PC-3 (cell line): ENCODE results near the gene CLEC4A. TPM values are rescaled to one million over a fixed set of nuclear protein-coding genes. Genes with fewer than 3 reads are reported as not detected.
A peak's percentile ranks its signal among the peaks of the same experiment; 100 is the strongest.
"Not testable (repeated sequence)": the region's sequence is repeated elsewhere in the genome, so short reads cannot be mapped to it uniquely, and the experiment has no call there.

Experiments used
- ATAC-seq: fragments of 200-7000 bp; cut with Tn5 transposase; 2 replicates; pipeline ENCODE4 v1.9.1; 2020; ENCODE audit warnings: mild to moderate bottlenecking, moderate library complexity
- BruUV-seq: library from RNA; stranded (reverse); fragments of 400-500 nt; replicated peaks from 2 replicates; lab custom pipeline; 2021; lab: Mats Ljungman, UMichigan
- CTCF ChIA-PET: fragments of 300-600 bp; sonication (Branson Sonifier 250); formaldehyde crosslinking; loops from one replicate; lab custom pipeline; 2022; ENCODE audit warnings: antibody characterized with exemption; lab: Charles Lee
- POLR2A ChIA-PET: fragments of 300-600 bp; sonication (Branson Sonifier 250); formaldehyde crosslinking; loops from one replicate; lab custom pipeline; 2022; ENCODE audit warnings: antibody characterized with exemption; ENCODE audit not compliant: unreplicated experiment; lab: Charles Lee
- DNase-seq: peaks from one replicate; pipeline ENCODE4 v3.0.0-alpha.2; 2015
- H2AFZ ChIP-seq: fragments of 300-600 bp; sonication (generic); 2 replicates; pipeline ENCODE4 v1.6.0; 2016; ENCODE audit warnings: antibody characterized with exemption, low read length
- H3F3A ChIP-seq: fragments of 300-600 bp; sonication (generic); one replicate; pipeline ENCODE4 v1.6.0; 2017; ENCODE audit warnings: antibody characterized with exemption, low read length, control low read depth, mild to moderate bottlenecking; ENCODE audit not compliant: unreplicated experiment
- H3K27ac ChIP-seq: fragments of 300-600 bp; sonication (generic); 2 replicates; pipeline ENCODE4 v1.5.1; 2016; ENCODE audit warnings: mild to moderate bottlenecking, low read length
- H3K27me3 ChIP-seq: fragments of 300-600 bp; sonication (generic); 2 replicates; pipeline ENCODE4 v1.6.1; 2016; ENCODE audit warnings: low read length, mixed read lengths
- H3K36me3 ChIP-seq: fragments of 300-600 bp; sonication (generic); 2 replicates; pipeline ENCODE4 v1.6.1; 2016; ENCODE audit warnings: low read depth, mixed run types, low read length, mixed read lengths
- H3K4me1 ChIP-seq: fragments of 300-600 bp; sonication (generic); 2 replicates; pipeline ENCODE4 v1.5.1; 2016; ENCODE audit warnings: low read length; ENCODE audit not compliant: insufficient read depth
- H3K4me2 ChIP-seq: fragments of 300-600 bp; sonication (generic); 2 replicates; pipeline ENCODE4 v1.6.0; 2016; ENCODE audit warnings: low read length
- H3K4me3 ChIP-seq: fragments of 300-600 bp; sonication (generic); 2 replicates; pipeline ENCODE4 v1.5.1; 2016; ENCODE audit warnings: mild to moderate bottlenecking, low read length, mixed read lengths
- H3K79me2 ChIP-seq: fragments of 300-600 bp; sonication (generic); 2 replicates; pipeline ENCODE4 v1.6.1; 2017; ENCODE audit warnings: low read length, mixed read lengths
- H3K9ac ChIP-seq: fragments of 300-600 bp; sonication (generic); 2 replicates; pipeline ENCODE4 v1.6.0; 2016; ENCODE audit warnings: mild to moderate bottlenecking, low read length
- H3K9me2 ChIP-seq: fragments of 300-600 bp; sonication (generic); replicated peaks from 2 replicates; pipeline ENCODE4 v1.6.1; 2016; ENCODE audit warnings: mixed run types, low read length, mixed read lengths
- H3K9me3 ChIP-seq: fragments of 300-600 bp; sonication (generic); 2 replicates; pipeline ENCODE4 v1.6.1; 2016; ENCODE audit warnings: low read length, mixed read lengths
- H4K20me1 ChIP-seq: fragments of 300-600 bp; sonication (generic); 2 replicates; pipeline ENCODE4 v1.6.1; 2016; ENCODE audit warnings: low read length, mixed read lengths
- EZH2 ChIP-seq: fragments of 300-600 bp; sonication (generic); IDR thresholded peaks from one replicate; pipeline ENCODE4 v1.6.1; 2017; ENCODE audit warnings: antibody characterized with exemption, mild to moderate bottlenecking, low read length; ENCODE audit not compliant: unreplicated experiment
- EZH2phosphoT487 ChIP-seq: fragments of 300-600 bp; sonication (generic); IDR thresholded peaks from 2 replicates; pipeline ENCODE4 v1.6.1; 2018; ENCODE audit warnings: mild to moderate bottlenecking, antibody characterized with exemption, low read length, borderline replicate concordance
- intact Hi-C: fragments of 100-400 bp; cut with micrococcal nuclease; formaldehyde crosslinking; loops from 2 replicates; pipeline ENCODE4 v1.9.0; 2023
- total RNA-seq: library from RNA; depleted of rRNA; stranded (reverse); fragments of >200 nt; gene quantifications from 2 replicates; pipeline ENCODE4 v1.2.3, GENCODE V29; 2014
- TF ChIP-seq, protein P1 (sequence below): fragments of 300-600 bp; sonication (generic); conservative IDR thresholded peaks from 2 replicates; pipeline ENCODE4 v1.5.1; 2017; ENCODE audit warnings: antibody characterized with exemption, low read depth, mild to moderate bottlenecking, low read length

The CLEC4A gene
- total RNA-seq, 1 experiment from 2014 or later, result 0.51 TPM

- BruUV-seq, result no TSS peak
- Histone ChIP-seq H3K9me2 (no peaks in the 10 kb centered on the region), H3K27ac (no peak overlapping the region), H3F3A (no peaks in the 10 kb centered on the region), H3K9ac (no peak overlapping the region), H3K27me3 (no peaks in the 10 kb centered on the region), H3K79me2 (no peaks in the 10 kb centered on the region), H3K9me3 (no peaks in the 10 kb centered on the region), H2AFZ (no peak overlapping the region), H3K4me1 (peaks cover 16% of the 10 kb centered on the region), H3K4me3 (no peak overlapping the region), H4K20me1 (no peaks in the 10 kb centered on the region), H3K36me3 (no peaks in the 10 kb centered on the region), H3K4me2 (peak overlapping the region; percentile 61; the same call in 1 of the 2 replicates)
- intact Hi-C loops, result no loop called here
- ATAC-seq, result no peak
- TF ChIP-seq EZH2, result no peak
- no peak for TF ChIP-seq EZH2phosphoT487
- TF ChIP-seq, protein P1, sequence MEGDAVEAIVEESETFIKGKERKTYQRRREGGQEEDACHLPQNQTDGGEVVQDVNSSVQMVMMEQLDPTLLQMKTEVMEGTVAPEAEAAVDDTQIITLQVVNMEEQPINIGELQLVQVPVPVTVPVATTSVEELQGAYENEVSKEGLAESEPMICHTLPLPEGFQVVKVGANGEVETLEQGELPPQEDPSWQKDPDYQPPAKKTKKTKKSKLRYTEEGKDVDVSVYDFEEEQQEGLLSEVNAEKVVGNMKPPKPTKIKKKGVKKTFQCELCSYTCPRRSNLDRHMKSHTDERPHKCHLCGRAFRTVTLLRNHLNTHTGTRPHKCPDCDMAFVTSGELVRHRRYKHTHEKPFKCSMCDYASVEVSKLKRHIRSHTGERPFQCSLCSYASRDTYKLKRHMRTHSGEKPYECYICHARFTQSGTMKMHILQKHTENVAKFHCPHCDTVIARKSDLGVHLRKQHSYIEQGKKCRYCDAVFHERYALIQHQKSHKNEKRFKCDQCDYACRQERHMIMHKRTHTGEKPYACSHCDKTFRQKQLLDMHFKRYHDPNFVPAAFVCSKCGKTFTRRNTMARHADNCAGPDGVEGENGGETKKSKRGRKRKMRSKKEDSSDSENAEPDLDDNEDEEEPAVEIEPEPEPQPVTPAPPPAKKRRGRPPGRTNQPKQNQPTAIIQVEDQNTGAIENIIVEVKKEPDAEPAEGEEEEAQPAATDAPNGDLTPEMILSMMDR, result no peak
- ChIA-PET CTCF (no interaction called here), POLR2A (no interaction called here)
- no peak for DNase-seq
Observed at GRCh38 chr12:8157484-8158198, 34.2 kb downstream of the CLEC4A start.

DNA sequence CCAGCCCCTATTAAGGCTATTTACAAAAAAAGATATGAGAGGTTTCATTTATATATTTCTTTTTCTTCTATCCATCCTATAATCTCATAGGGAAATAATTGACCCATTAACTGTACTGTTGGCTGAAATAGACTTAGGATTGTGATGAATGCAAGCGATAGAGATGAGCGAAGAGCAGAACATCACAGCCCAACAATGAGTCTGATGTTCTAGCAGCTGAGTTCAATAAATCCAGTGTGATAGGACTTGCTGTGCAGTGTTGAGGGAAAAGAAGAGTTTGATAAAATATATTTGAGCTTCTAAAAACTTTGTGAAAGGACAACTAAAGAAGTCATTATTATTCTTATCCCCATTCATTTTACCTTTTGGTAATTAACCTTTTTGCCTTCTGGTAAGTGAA, 49.5 kb downstream of the CLEC4A start:
- H3K9ac ChIP-seq, H4K20me1 ChIP-seq, H3K9me3 ChIP-seq, H3K4me1 ChIP-seq, H3K4me3 ChIP-seq, H3K27ac ChIP-seq, H3F3A ChIP-seq, H3K27me3 ChIP-seq, H2AFZ ChIP-seq, H3K79me2 ChIP-seq, intact Hi-C loops, CTCF ChIA-PET, H3K9me2 ChIP-seq, H3K4me2 ChIP-seq, POLR2A ChIA-PET, DNase-seq, H3K36me3 ChIP-seq, ATAC-seq, BruUV-seq: not testable (repeated sequence)

GRCh38 chr12:8179989-8180585, 56.7 kb downstream of the CLEC4A start:
- H3K79me2 ChIP-seq, H4K20me1 ChIP-seq, CTCF ChIA-PET, ATAC-seq, BruUV-seq, POLR2A ChIA-PET, H3K4me1 ChIP-seq, H3K9me2 ChIP-seq, H3F3A ChIP-seq, H3K9me3 ChIP-seq, H3K36me3 ChIP-seq, H3K27ac ChIP-seq, H3K27me3 ChIP-seq: not testable (repeated sequence)
- intact Hi-C loops, result loop anchor here (1.0 kb wide), 1 partner anchor 71 kb away; no protein-coding TSS in a partner anchor
- peak; percentile 65 for DNase-seq
- peak overlapping the region; percentile 48 for H3K9ac ChIP-seq
- TF ChIP-seq, protein P1, result peak; percentile 52; the same call in 1 of the 2 replicates
- peak overlapping the region; percentile 64 for H3K4me3 ChIP-seq
- H3K4me2 ChIP-seq, result peak overlapping the region; percentile 69
- H2AFZ ChIP-seq, result peak overlapping the region; percentile 78

DNA sequence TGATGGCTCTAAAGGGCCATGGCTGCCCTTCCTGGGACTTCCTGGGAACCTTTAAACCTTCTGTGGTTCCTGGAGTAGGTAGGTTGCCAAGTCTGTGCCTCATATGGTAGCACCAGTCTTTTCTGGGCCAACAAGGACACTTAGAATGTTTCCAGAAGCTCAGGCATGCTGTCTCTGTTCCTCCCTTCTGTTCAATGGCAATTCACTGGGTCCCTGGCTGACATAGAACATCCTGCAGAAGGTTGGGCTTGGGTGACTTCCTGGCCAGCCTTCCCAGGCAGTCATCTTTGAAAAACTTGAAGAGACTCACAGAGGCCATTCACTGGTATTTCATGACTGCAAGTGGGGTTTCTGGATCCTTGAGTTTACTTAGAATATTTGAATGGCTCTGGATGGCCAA, 57.9 kb downstream of the CLEC4A start:
- H3K79me2 ChIP-seq, CTCF ChIA-PET, H3K36me3 ChIP-seq, H3K4me1 ChIP-seq, H3K9ac ChIP-seq, H2AFZ ChIP-seq, H3K9me3 ChIP-seq, intact Hi-C loops, ATAC-seq, H3K9me2 ChIP-seq, DNase-seq, H3K27me3 ChIP-seq, BruUV-seq, H3K27ac ChIP-seq, POLR2A ChIA-PET, H4K20me1 ChIP-seq, H3F3A ChIP-seq, H3K4me2 ChIP-seq, H3K4me3 ChIP-seq: not testable (repeated sequence)

GRCh38 chr12:8182923-8183322, 59.5 kb downstream of the CLEC4A start:
- CTCF ChIA-PET, H3K9me2 ChIP-seq, intact Hi-C loops, H3K27ac ChIP-seq, H3K4me3 ChIP-seq, H3K79me2 ChIP-seq, BruUV-seq, H4K20me1 ChIP-seq, ATAC-seq, H3F3A ChIP-seq, H3K4me1 ChIP-seq, H3K9ac ChIP-seq, H3K9me3 ChIP-seq, H3K36me3 ChIP-seq, POLR2A ChIA-PET, H3K4me2 ChIP-seq, H3K27me3 ChIP-seq, DNase-seq, H2AFZ ChIP-seq: not testable (repeated sequence)
